Activated CD8-positive, alpha-beta T cell treated with anti-CD3 and anti-CD28 coated beads for 36 hours (primary cell): ENCODE measurements around the gene ZNF202. TPM values are rescaled to one million over a fixed set of nuclear protein-coding genes. Genes with fewer than 3 reads are reported as not detected.
"Not testable (repeated sequence)": the region's sequence is repeated elsewhere in the genome, so short reads cannot be mapped to it uniquely, and the experiment has no call there.

ENCODE experiments used
- ATAC-seq: fragments of 200-7000 bp; cut with Tn5 transposase; one replicate; pipeline ENCODE4 v1.10.0; 2021; ENCODE audit warnings: mild to moderate bottlenecking, moderate library complexity
- CTCF ChIA-PET: fragments of 350-600 bp; sonication (Branson Sonifier 250); formaldehyde crosslinking; loops from one replicate; lab custom pipeline; 2021; ENCODE audit warnings: antibody characterized with exemption; lab: Charles Lee
- POLR2A ChIA-PET: fragments of 350-600 bp; sonication (Branson Sonifier 250); formaldehyde crosslinking; loops from one replicate; lab custom pipeline; 2021; ENCODE audit warnings: antibody characterized with exemption; lab: Charles Lee
- DNase-seq: peaks from one replicate; pipeline ENCODE4 v3.0.0-alpha.2; 2020
- H3K27ac Mint-ChIP-seq: one replicate; pipeline ENCODE4 v1.8.0; 2021; ENCODE audit warnings: mild to moderate bottlenecking, mixed read lengths
- H3K27me3 Mint-ChIP-seq: one replicate; pipeline ENCODE4 v1.8.0; 2021; ENCODE audit warnings: mixed read lengths
- H3K36me3 Mint-ChIP-seq: one replicate; pipeline ENCODE4 v1.8.0; 2021; ENCODE audit warnings: low read depth, mixed read lengths
- H3K4me1 Mint-ChIP-seq: one replicate; pipeline ENCODE4 v1.8.0; 2021; ENCODE audit warnings: low read depth, mixed read lengths
- H3K4me3 Mint-ChIP-seq: one replicate; pipeline ENCODE4 v1.8.0; 2021; ENCODE audit warnings: mild to moderate bottlenecking, moderate library complexity, mixed read lengths
- H3K9me3 Mint-ChIP-seq: one replicate; pipeline ENCODE4 v1.8.0; 2021; ENCODE audit warnings: mixed read lengths
- CTCF ChIP-seq: fragments of 200-600 bp; IDR thresholded peaks from one replicate; pipeline ENCODE4 v1.8.0; 2022; ENCODE audit warnings: antibody characterized with exemption, mild to moderate bottlenecking
- intact Hi-C: fragments of 100-400 bp; cut with micrococcal nuclease; formaldehyde crosslinking; loops from one replicate; pipeline ENCODE4 v1.10.0; 2022
- total RNA-seq, 2 experiments: library from RNA; stranded (reverse); gene quantifications; one replicate each; pipeline ENCODE4 v1.2.3, GENCODE V29; 2021

ZNF202 gene
- total RNA-seq, 2 experiments from 2014 or later: 11.1 to 13.6 TPM

DNA sequence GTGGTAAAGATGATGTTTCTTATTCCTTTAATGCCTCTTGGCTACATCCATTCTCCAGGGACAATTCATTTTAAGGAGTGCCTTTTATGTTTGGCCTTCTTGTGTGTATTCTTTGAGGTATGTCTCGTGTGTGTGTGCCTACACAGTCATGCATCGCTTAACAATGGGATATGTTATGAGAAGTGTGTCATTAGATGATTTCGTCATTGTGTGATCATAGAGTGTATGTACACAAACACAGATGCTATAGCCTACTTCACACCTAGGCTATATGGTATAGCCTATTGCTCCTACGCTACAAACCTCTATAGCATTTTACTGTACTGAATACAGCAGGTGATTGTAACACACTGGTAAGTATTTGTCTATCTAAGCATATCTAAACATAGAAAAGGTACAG is 23.0 kb downstream of the ZNF202 start:
- POLR2A ChIA-PET: interaction anchor here (0.7 to 0.8 kb wide), 2 partner anchors 9 to 10 kb away, joined by 3 read pairs; no protein-coding TSS in a partner anchor
- no peaks in the 10 kb centered on the region for H3K4me1 Mint-ChIP-seq
- intact Hi-C loops: no loop called here
- no peak overlapping the region for H3K27ac Mint-ChIP-seq
- H3K27me3 Mint-ChIP-seq: peaks cover 13% of the 10 kb centered on the region
- CTCF ChIA-PET: interaction anchor here (0.9 to 3.4 kb wide), 4 partner anchors 7 to 78 kb away, joined by 3 to 22 read pairs (median 10); no protein-coding TSS in a partner anchor
- H3K4me3 Mint-ChIP-seq: no peak overlapping the region
- no peak for DNase-seq
- TF ChIP-seq CTCF: no peak
- no peaks in the 10 kb centered on the region for H3K9me3 Mint-ChIP-seq
- peaks cover 6% of the 10 kb centered on the region for H3K36me3 Mint-ChIP-seq
- no peak for ATAC-seq

- peaks cover 14% of the 10 kb centered on the region for H3K27me3 Mint-ChIP-seq
- no peak for DNase-seq
- H3K4me1 Mint-ChIP-seq: no peaks in the 10 kb centered on the region
- POLR2A ChIA-PET: no interaction called here
- H3K4me3 Mint-ChIP-seq: no peak overlapping the region
- TF ChIP-seq CTCF: no peak
- no peak for ATAC-seq
- peaks cover 2% of the 10 kb centered on the region for H3K36me3 Mint-ChIP-seq
- H3K27ac Mint-ChIP-seq: no peak overlapping the region
- CTCF ChIA-PET: interaction anchor here (3.4 kb wide), 1 partner anchor 11 kb away, joined by 22 read pairs; no protein-coding TSS in a partner anchor
- intact Hi-C loops: no loop called here
- no peaks in the 10 kb centered on the region for H3K9me3 Mint-ChIP-seq
These were observed 23.4 kb downstream of the ZNF202 start for GRCh38 chr11:123718063-123718462.

GRCh38 chr11:123712627-123713026 is 28.8 kb downstream of the ZNF202 start:
- H3K4me1 Mint-ChIP-seq, intact Hi-C loops, ATAC-seq, H3K9me3 Mint-ChIP-seq, H3K36me3 Mint-ChIP-seq, H3K27ac Mint-ChIP-seq, POLR2A ChIA-PET, H3K4me3 Mint-ChIP-seq, DNase-seq: not testable (repeated sequence)
- peaks cover 21% of the 10 kb centered on the region for H3K27me3 Mint-ChIP-seq
- CTCF ChIA-PET: interaction anchor here (2.6 to 11.0 kb wide), 4 partner anchors 7 to 75 kb away, joined by 15 to 196 read pairs (median 50); no protein-coding TSS in a partner anchor

DNA sequence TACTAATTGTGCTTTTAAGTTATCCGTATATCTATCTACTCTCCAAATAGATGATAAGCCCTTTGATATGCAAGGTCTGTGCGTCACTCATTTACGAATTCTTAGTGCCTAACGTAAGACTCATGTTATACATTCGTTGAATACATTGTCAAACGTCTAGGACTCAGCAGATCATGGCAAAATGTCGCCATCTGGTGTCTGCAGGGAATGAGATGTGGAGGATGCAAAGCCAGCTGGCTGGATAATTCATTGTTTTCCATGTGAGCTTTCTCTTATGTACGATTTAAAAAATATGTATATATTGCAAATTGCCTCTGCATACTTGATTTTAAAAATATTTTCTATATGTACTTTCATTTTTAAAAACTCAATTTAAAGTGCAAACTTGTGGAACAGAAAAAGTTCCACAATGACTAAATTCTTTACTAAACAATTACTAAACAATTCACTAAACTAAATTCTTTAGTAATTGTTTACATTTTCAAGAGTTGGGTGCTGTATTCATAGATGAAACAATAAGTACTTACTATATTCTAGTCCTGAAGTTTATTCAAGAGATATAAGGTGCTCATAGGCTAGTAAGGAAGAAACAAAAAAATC is 33.8 kb downstream of the ZNF202 start:
- TF ChIP-seq CTCF: peak; percentile 72
- Mint-ChIP-seq H3K4me3 (no peak overlapping the region), H3K4me1 (no peaks in the 10 kb centered on the region), H3K27me3 (peaks cover 4% of the 10 kb centered on the region), H3K27ac (no peak overlapping the region), H3K36me3 (no peaks in the 10 kb centered on the region), H3K9me3 (no peaks in the 10 kb centered on the region)
- peak; percentile 79 for DNase-seq
- ChIA-PET CTCF (interaction anchor here (0.6 to 11.0 kb wide), 35 partner anchors 9 to 300 kb away, joined by 3 to 196 read pairs (median 4); partner anchors contain the start of gene SCN3B), POLR2A (interaction anchor here (1.3 to 1.8 kb wide), 2 partner anchors 20 to 27 kb away, joined by 4 to 8 read pairs; no protein-coding TSS in a partner anchor)
- intact Hi-C loops: loop anchor here (2.0 kb wide), 1 partner anchor 67 kb away; no protein-coding TSS in a partner anchor
- peak; percentile 65 for ATAC-seq

- ChIA-PET POLR2A (interaction anchor here (1.8 kb wide), 1 partner anchor 20 kb away, joined by 8 read pairs; no protein-coding TSS in a partner anchor), CTCF (interaction anchor here (0.7 to 11.0 kb wide), 29 partner anchors 9 to 299 kb away, joined by 3 to 196 read pairs (median 5); partner anchors contain the start of gene SCN3B)
- no peak overlapping the region for H3K27ac Mint-ChIP-seq
- H3K36me3 Mint-ChIP-seq: no peaks in the 10 kb centered on the region
- H3K27me3 Mint-ChIP-seq: peaks cover 3% of the 10 kb centered on the region
- no peaks in the 10 kb centered on the region for H3K4me1 Mint-ChIP-seq
- DNase-seq (no peak), ATAC-seq (no peak)
- no peak overlapping the region for H3K4me3 Mint-ChIP-seq
- H3K9me3 Mint-ChIP-seq: no peaks in the 10 kb centered on the region
- intact Hi-C loops: loop anchor here (2.0 kb wide), 1 partner anchor 66 kb away; no protein-coding TSS in a partner anchor
- TF ChIP-seq CTCF: no peak
These were observed 34.3 kb downstream of the ZNF202 start for GRCh38 chr11:123707206-123707605.
